H9 (cell line): ENCODE data around the gene DIAPH3. TPM values are rescaled to one million over a fixed set of nuclear protein-coding genes. Genes with fewer than 3 reads are reported as not detected.

Experiments used
- DNase-seq: peaks from one replicate; pipeline ENCODE4 v3.0.0-alpha.2; 2017
- H2AFZ ChIP-seq: one replicate; pipeline ENCODE4 v1.6.1; 2013; ENCODE audit warnings: mild to moderate bottlenecking, low read length, control low read depth, moderate library complexity
- H2AK5ac ChIP-seq: 2 replicates; pipeline ENCODE4 v1.6.1; 2013; ENCODE audit warnings: low read length, control low read depth, mixed read lengths; ENCODE audit not compliant: insufficient read length
- H2BK120ac ChIP-seq: one replicate; pipeline ENCODE4 v1.6.1; 2013; ENCODE audit warnings: low read depth, mild to moderate bottlenecking, low read length, control low read depth, inconsistent platforms; ENCODE audit not compliant: poor library complexity, severe bottlenecking
- H2BK12ac ChIP-seq: 2 replicates; pipeline ENCODE4 v1.6.1; 2013; ENCODE audit warnings: low read length, control low read depth, mixed read lengths, low read depth; ENCODE audit not compliant: insufficient read length
- H2BK15ac ChIP-seq: 2 replicates; pipeline ENCODE4 v1.6.1; 2013; ENCODE audit warnings: low read depth, low read length, control low read depth
- H2BK20ac ChIP-seq: one replicate; pipeline ENCODE4 v1.6.1; 2013; ENCODE audit warnings: low read depth, mild to moderate bottlenecking, low read length, control low read depth, inconsistent platforms; ENCODE audit not compliant: poor library complexity, severe bottlenecking
- H2BK5ac ChIP-seq: 2 replicates; pipeline ENCODE4 v1.6.1; 2013; ENCODE audit warnings: low read length, control low read depth, mixed read lengths; ENCODE audit not compliant: insufficient read length
- H3K14ac ChIP-seq: 2 replicates; pipeline ENCODE4 v1.6.1; 2013; ENCODE audit warnings: low read length, control low read depth; ENCODE audit not compliant: insufficient read depth
- H3K18ac ChIP-seq: 2 replicates; pipeline ENCODE4 v1.6.1; 2013; ENCODE audit warnings: low read depth, mild to moderate bottlenecking, mixed read lengths, low read length, control low read depth; ENCODE audit not compliant: insufficient read length
- H3K23ac ChIP-seq: 2 replicates; pipeline ENCODE4 v1.6.1; 2013; ENCODE audit warnings: low read length, control low read depth, mixed read lengths, low read depth; ENCODE audit not compliant: insufficient read length
- H3K23me2 ChIP-seq: 2 replicates; pipeline ENCODE4 v1.6.1; 2013; ENCODE audit warnings: low read depth, mild to moderate bottlenecking, mixed read lengths, low read length, control low read depth; ENCODE audit not compliant: insufficient read length, poor library complexity, severe bottlenecking
- H3K27ac ChIP-seq: 2 replicates; pipeline ENCODE4 v1.5.1; 2013; ENCODE audit warnings: low read length, control low read depth, mixed read lengths, low read depth; ENCODE audit not compliant: insufficient read length
- H3K27me3 ChIP-seq: 2 replicates; pipeline ENCODE4 v1.6.1; 2013; ENCODE audit warnings: low read length, control low read depth, inconsistent platforms; ENCODE audit not compliant: insufficient read depth
- H3K4ac ChIP-seq: 2 replicates; pipeline ENCODE4 v1.6.1; 2013; ENCODE audit warnings: low read depth, mild to moderate bottlenecking, control low read depth, inconsistent platforms, low read length, moderate library complexity
- H3K4me1 ChIP-seq: 2 replicates; pipeline ENCODE4 v1.6.1; 2013; ENCODE audit warnings: low read length, control low read depth, inconsistent platforms; ENCODE audit not compliant: insufficient read depth
- H3K4me2 ChIP-seq: 2 replicates; pipeline ENCODE4 v1.6.1; 2013; ENCODE audit warnings: low read length, control low read depth, mixed read lengths; ENCODE audit not compliant: insufficient read length, insufficient read depth
- H3K56ac ChIP-seq: 2 replicates; pipeline ENCODE4 v1.6.1; 2013; ENCODE audit warnings: low read depth, mild to moderate bottlenecking, mixed read lengths, low read length, control low read depth; ENCODE audit not compliant: insufficient read length
- H3K79me1 ChIP-seq: 2 replicates; pipeline ENCODE4 v1.6.1; 2013; ENCODE audit warnings: low read depth, mild to moderate bottlenecking, moderate library complexity, low read length, control low read depth, inconsistent platforms; ENCODE audit not compliant: insufficient read depth, poor library complexity, severe bottlenecking
- H3K79me2 ChIP-seq: 2 replicates; pipeline ENCODE4 v1.6.1; 2013; ENCODE audit warnings: low read length, control low read depth, inconsistent platforms; ENCODE audit not compliant: insufficient read depth
- H3K9ac ChIP-seq: 2 replicates; pipeline ENCODE4 v1.6.1; 2013; ENCODE audit warnings: low read length, control low read depth, mixed read lengths; ENCODE audit not compliant: insufficient read length; ENCODE audit errors: extremely low read depth
- H3K9me3 ChIP-seq: one replicate; pipeline ENCODE4 v1.6.1; 2013; ENCODE audit warnings: low read depth, low read length, inconsistent platforms; ENCODE audit not compliant: control insufficient read depth
- H3T11ph ChIP-seq: one replicate; pipeline ENCODE4 v1.6.1; 2013; ENCODE audit warnings: mild to moderate bottlenecking, low read length, control low read depth, inconsistent platforms
- H4K20me1 ChIP-seq: one replicate; pipeline ENCODE4 v1.6.1; 2013; ENCODE audit not compliant: control insufficient read depth, insufficient read length, insufficient read depth
- H4K5ac ChIP-seq: 2 replicates; pipeline ENCODE4 v1.6.1; 2013; ENCODE audit warnings: low read depth, mild to moderate bottlenecking, mixed read lengths, low read length, control low read depth; ENCODE audit not compliant: insufficient read length
- H4K8ac ChIP-seq: replicated peaks from 2 replicates; pipeline ENCODE4 v1.6.1; 2013; ENCODE audit warnings: low read length, control low read depth, mixed read lengths, low read depth; ENCODE audit not compliant: insufficient read length
- H4K91ac ChIP-seq: 2 replicates; pipeline ENCODE4 v1.6.1; 2013; ENCODE audit warnings: low read depth, mild to moderate bottlenecking, moderate library complexity, mixed read lengths, low read length, control low read depth; ENCODE audit not compliant: insufficient read length
- H3K27ac Mint-ChIP-seq, 3 experiments: 2 replicates in 2 of 3; 3 replicates in 1 of 3; pipeline ENCODE4 v1.8.0; 2020 to 2021; ENCODE audit warnings: mixed read lengths in 3 of 3, mild to moderate bottlenecking in 1 of 3, moderate library complexity in 1 of 3
- H3K27me3 Mint-ChIP-seq: 2 replicates; pipeline ENCODE4 v1.8.0; 2021; ENCODE audit warnings: low read depth, mild to moderate bottlenecking, moderate library complexity, mixed read lengths
- H3K36me3 Mint-ChIP-seq, 3 experiments: 2 replicates in 2 of 3; 3 replicates in 1 of 3; pipeline ENCODE4 v1.8.0; 2020 to 2021; ENCODE audit warnings: low read depth in 3 of 3, mixed read lengths in 3 of 3; ENCODE audit not compliant: insufficient read depth in 1 of 3
- H3K4me1 Mint-ChIP-seq, 2 experiments: 2 replicates each; pipeline ENCODE4 v1.8.0; 2020; ENCODE audit warnings: mixed read lengths in 2 of 2
- H3K4me3 Mint-ChIP-seq, 2 experiments: 2 replicates in 1 of 2; 3 replicates in 1 of 2; pipeline ENCODE4 v1.8.0; 2020 to 2021; ENCODE audit warnings: mild to moderate bottlenecking in 2 of 2, mixed read lengths in 2 of 2, moderate library complexity in 1 of 2
- H3K9me3 Mint-ChIP-seq, 2 experiments: 2 replicates in 1 of 2; 3 replicates in 1 of 2; pipeline ENCODE4 v1.8.0; 2020; ENCODE audit warnings: mild to moderate bottlenecking in 2 of 2, mixed read lengths in 2 of 2, moderate library complexity in 1 of 2
- CTCF ChIP-seq: fragments of 200-600 bp; sonication (generic); conservative IDR thresholded peaks from 3 replicates; pipeline ENCODE4 v1.8.0; 2021; ENCODE audit warnings: antibody characterized with exemption, mild to moderate bottlenecking
- total RNA-seq: library from RNA; stranded (reverse); gene quantifications from 2 replicates; pipeline ENCODE4 v1.2.1, GENCODE V29; 2021

Gene DIAPH3
- total RNA-seq, 1 experiment from 2014 or later = 23.1 TPM

GRCh38 chr13:59948686-59949085 is 215.0 kb downstream of the DIAPH3 start:
- Histone ChIP-seq H4K91ac (no peak overlapping the region), H3K79me2 (no peaks in the 10 kb centered on the region), H3K14ac (no peak overlapping the region), H3K27ac (no peak overlapping the region), H3K4me1 (no peaks in the 10 kb centered on the region; the same call in 1 of the 2 replicates), H3K56ac (no peak overlapping the region), H3K27me3 (no peaks in the 10 kb centered on the region), H4K20me1 (no peaks in the 10 kb centered on the region), H4K8ac (no peak overlapping the region), H3K79me1 (no peaks in the 10 kb centered on the region), H3T11ph (no peak overlapping the region), H3K23ac (no peak overlapping the region), H3K4me2 (no peak overlapping the region), H2BK15ac (no peak overlapping the region), H2AFZ (no peak overlapping the region), H2AK5ac (no peak overlapping the region), H2BK12ac (no peak overlapping the region), H3K18ac (no peak overlapping the region), H2BK5ac (no peak overlapping the region), H3K4ac (no peak overlapping the region), H3K9ac (no peak overlapping the region), H2BK20ac (no peak overlapping the region), H3K23me2 (no peaks in the 10 kb centered on the region), H4K5ac (no peak overlapping the region), H2BK120ac (no peak overlapping the region), H3K9me3 (no peaks in the 10 kb centered on the region)
- Mint-ChIP-seq H3K4me1 (peaks cover 8 to 11% of the 10 kb centered on the region in 2 experiments), H3K27me3 (no peaks in the 10 kb centered on the region), H3K4me3 (no peak overlapping the region), H3K9me3 (no peaks in the 10 kb centered on the region), H3K27ac (no peak overlapping the region), H3K36me3 (no peaks in the 10 kb centered on the region)
- DNase-seq = no peak
- TF ChIP-seq CTCF = no peak
